ENCODE measurements around the gene CLNK.

DNA sequence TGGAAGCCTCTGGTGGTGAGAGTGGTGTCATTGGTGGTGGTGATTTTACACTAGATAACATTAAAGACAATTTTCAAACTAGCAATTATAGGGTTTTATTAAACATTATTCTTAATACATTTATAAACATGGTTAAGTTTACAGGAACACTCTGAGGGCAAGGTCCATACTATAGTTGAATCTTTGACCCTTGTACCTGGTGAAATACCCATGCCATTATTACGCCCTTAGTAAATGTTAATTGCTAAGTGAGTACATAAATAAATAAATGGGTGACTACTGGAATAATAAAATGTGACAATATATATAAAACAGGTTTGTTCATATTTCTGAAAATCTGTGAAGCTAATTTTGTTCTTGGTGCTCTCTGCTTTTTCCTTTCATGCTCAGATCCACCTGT, 13.6 kb upstream of the CLNK start:
- no peak for TF ChIP-seq SIN3A (IDR thresholded peaks at IDR 0.05; ENCODE audit: borderline replicate concordance, low read depth, low read length)
- TF ChIP-seq, protein P1, sequence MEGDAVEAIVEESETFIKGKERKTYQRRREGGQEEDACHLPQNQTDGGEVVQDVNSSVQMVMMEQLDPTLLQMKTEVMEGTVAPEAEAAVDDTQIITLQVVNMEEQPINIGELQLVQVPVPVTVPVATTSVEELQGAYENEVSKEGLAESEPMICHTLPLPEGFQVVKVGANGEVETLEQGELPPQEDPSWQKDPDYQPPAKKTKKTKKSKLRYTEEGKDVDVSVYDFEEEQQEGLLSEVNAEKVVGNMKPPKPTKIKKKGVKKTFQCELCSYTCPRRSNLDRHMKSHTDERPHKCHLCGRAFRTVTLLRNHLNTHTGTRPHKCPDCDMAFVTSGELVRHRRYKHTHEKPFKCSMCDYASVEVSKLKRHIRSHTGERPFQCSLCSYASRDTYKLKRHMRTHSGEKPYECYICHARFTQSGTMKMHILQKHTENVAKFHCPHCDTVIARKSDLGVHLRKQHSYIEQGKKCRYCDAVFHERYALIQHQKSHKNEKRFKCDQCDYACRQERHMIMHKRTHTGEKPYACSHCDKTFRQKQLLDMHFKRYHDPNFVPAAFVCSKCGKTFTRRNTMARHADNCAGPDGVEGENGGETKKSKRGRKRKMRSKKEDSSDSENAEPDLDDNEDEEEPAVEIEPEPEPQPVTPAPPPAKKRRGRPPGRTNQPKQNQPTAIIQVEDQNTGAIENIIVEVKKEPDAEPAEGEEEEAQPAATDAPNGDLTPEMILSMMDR (CRISPR knock-in tag; IDR thresholded peaks at IDR 0.05), result no peak
- TF ChIP-seq, protein P2, sequence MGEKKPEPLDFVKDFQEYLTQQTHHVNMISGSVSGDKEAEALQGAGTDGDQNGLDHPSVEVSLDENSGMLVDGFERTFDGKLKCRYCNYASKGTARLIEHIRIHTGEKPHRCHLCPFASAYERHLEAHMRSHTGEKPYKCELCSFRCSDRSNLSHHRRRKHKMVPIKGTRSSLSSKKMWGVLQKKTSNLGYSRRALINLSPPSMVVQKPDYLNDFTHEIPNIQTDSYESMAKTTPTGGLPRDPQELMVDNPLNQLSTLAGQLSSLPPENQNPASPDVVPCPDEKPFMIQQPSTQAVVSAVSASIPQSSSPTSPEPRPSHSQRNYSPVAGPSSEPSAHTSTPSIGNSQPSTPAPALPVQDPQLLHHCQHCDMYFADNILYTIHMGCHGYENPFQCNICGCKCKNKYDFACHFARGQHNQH (CRISPR knock-in tag; IDR thresholded peaks at IDR 0.05), result no peak
- TF ChIP-seq, protein P3, sequence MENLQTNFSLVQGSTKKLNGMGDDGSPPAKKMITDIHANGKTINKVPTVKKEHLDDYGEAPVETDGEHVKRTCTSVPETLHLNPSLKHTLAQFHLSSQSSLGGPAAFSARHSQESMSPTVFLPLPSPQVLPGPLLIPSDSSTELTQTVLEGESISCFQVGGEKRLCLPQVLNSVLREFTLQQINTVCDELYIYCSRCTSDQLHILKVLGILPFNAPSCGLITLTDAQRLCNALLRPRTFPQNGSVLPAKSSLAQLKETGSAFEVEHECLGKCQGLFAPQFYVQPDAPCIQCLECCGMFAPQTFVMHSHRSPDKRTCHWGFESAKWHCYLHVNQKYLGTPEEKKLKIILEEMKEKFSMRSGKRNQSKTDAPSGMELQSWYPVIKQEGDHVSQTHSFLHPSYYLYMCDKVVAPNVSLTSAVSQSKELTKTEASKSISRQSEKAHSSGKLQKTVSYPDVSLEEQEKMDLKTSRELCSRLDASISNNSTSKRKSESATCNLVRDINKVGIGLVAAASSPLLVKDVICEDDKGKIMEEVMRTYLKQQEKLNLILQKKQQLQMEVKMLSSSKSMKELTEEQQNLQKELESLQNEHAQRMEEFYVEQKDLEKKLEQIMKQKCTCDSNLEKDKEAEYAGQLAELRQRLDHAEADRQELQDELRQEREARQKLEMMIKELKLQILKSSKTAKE (CRISPR knock-in tag; IDR thresholded peaks at IDR 0.05; ENCODE audit: borderline replicate concordance), result no peak
- no peak for TF ChIP-seq SAFB2 (CRISPR knock-in tag; IDR thresholded peaks at IDR 0.05; ENCODE audit: borderline replicate concordance, low read depth)
- TF ChIP-seq, protein P4, sequence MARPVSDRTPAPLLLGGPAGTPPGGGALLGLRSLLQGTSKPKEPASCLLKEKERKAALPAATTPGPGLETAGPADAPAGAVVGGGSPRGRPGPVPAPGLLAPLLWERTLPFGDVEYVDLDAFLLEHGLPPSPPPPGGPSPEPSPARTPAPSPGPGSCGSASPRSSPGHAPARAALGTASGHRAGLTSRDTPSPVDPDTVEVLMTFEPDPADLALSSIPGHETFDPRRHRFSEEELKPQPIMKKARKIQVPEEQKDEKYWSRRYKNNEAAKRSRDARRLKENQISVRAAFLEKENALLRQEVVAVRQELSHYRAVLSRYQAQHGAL (CRISPR knock-in tag; IDR thresholded peaks at IDR 0.05; ENCODE audit: not compliant biosample characterization), result no peak
- TF ChIP-seq GTF3A (CRISPR knock-in tag; conservative IDR thresholded peaks at IDR 0.05), result no peak
- TF ChIP-seq HNRNPLL (IDR thresholded peaks at IDR 0.05; ENCODE audit: low read depth, low read length, poor library complexity, severe bottlenecking), result no peak
- TF ChIP-seq, protein P5, sequence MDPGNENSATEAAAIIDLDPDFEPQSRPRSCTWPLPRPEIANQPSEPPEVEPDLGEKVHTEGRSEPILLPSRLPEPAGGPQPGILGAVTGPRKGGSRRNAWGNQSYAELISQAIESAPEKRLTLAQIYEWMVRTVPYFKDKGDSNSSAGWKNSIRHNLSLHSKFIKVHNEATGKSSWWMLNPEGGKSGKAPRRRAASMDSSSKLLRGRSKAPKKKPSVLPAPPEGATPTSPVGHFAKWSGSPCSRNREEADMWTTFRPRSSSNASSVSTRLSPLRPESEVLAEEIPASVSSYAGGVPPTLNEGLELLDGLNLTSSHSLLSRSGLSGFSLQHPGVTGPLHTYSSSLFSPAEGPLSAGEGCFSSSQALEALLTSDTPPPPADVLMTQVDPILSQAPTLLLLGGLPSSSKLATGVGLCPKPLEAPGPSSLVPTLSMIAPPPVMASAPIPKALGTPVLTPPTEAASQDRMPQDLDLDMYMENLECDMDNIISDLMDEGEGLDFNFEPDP (CRISPR knock-in tag; conservative IDR thresholded peaks at IDR 0.05), result no peak
- no peak for TF ChIP-seq PHF21A (CRISPR knock-in tag; IDR thresholded peaks at IDR 0.05)
- TF ChIP-seq SMARCC2 (IDR thresholded peaks at IDR 0.05), result no peak
- TF ChIP-seq, protein P6, sequence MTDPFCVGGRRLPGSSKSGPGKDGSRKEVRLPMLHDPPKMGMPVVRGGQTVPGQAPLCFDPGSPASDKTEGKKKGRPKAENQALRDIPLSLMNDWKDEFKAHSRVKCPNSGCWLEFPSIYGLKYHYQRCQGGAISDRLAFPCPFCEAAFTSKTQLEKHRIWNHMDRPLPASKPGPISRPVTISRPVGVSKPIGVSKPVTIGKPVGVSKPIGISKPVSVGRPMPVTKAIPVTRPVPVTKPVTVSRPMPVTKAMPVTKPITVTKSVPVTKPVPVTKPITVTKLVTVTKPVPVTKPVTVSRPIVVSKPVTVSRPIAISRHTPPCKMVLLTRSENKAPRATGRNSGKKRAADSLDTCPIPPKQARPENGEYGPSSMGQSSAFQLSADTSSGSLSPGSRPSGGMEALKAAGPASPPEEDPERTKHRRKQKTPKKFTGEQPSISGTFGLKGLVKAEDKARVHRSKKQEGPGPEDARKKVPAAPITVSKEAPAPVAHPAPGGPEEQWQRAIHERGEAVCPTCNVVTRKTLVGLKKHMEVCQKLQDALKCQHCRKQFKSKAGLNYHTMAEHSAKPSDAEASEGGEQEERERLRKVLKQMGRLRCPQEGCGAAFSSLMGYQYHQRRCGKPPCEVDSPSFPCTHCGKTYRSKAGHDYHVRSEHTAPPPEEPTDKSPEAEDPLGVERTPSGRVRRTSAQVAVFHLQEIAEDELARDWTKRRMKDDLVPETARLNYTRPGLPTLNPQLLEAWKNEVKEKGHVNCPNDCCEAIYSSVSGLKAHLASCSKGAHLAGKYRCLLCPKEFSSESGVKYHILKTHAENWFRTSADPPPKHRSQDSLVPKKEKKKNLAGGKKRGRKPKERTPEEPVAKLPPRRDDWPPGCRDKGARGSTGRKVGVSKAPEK (CRISPR knock-in tag; IDR thresholded peaks at IDR 0.05; ENCODE audit: borderline replicate concordance), result no peak
- no peak for TF ChIP-seq PRPF4 (IDR thresholded peaks at IDR 0.05; ENCODE audit: low read depth, low read length, poor library complexity, severe bottlenecking)
- TF ChIP-seq NONO (IDR thresholded peaks at IDR 0.05), result no peak
- TF ChIP-seq NONO (CRISPR knock-in tag; conservative IDR thresholded peaks at IDR 0.05), result no peak
